Subcutaneous abdominal adipose tissue (tissue), 5 donors: ENCODE measurements around the gene VTCN1.

Experiments
- H3K27ac ChIP-seq: one replicate; pipeline ENCODE4 v1.7.0; 2013; ENCODE audit warnings: low read depth, mild to moderate bottlenecking, inconsistent platforms, low read length, moderate library complexity
- H3K27me3 ChIP-seq, 5 donors: one replicate each; pipeline ENCODE4 v1.7.0; 2013; ENCODE audit warnings: low read length in 5 of 5, inconsistent platforms in 1 of 5; ENCODE audit not compliant: control insufficient read depth in 5 of 5, insufficient read depth in 4 of 5
- H3K36me3 ChIP-seq, 5 donors: one replicate each; pipeline ENCODE4 v1.7.0; 2013; ENCODE audit warnings: low read length in 5 of 5; ENCODE audit not compliant: control insufficient read depth in 5 of 5, insufficient read depth in 5 of 5
- H3K4me1 ChIP-seq, 5 donors: one replicate each; pipeline ENCODE4 v1.7.0; 2013; ENCODE audit warnings: low read length in 5 of 5, mild to moderate bottlenecking in 3 of 5, moderate library complexity in 1 of 5; ENCODE audit not compliant: control insufficient read depth in 5 of 5, insufficient read depth in 5 of 5
- H3K4me3 ChIP-seq, 5 donors: one replicate each; pipeline ENCODE4 v1.7.0; 2013; ENCODE audit warnings: low read length in 5 of 5, low read depth in 1 of 5
- H3K9ac ChIP-seq, 5 donors: one replicate each; pipeline ENCODE4 v1.7.0; 2013; ENCODE audit warnings: low read length in 5 of 5, mild to moderate bottlenecking in 4 of 5, moderate library complexity in 3 of 5
- H3K9me3 ChIP-seq, 5 donors: one replicate each; pipeline ENCODE4 v1.7.0; 2013; ENCODE audit warnings: low read length in 5 of 5; ENCODE audit not compliant: control insufficient read depth in 5 of 5
- donor health status: healthy.
- donor health status: healthy.
- donor health status: healthy.
- donor health status: healthy.
- donor health status: healthy.

VTCN1 gene

GRCh38 chr1:117136749-117137148 is 74.0 kb downstream of the VTCN1 start:
- H3K9ac ChIP-seq = no peak overlapping the region
- no peaks in the 10 kb centered on the region for H3K27me3 ChIP-seq
- no peaks in the 10 kb centered on the region for H3K36me3 ChIP-seq
- H3K27ac ChIP-seq = no peak overlapping the region
- no peaks in the 10 kb centered on the region for H3K4me1 ChIP-seq
- H3K4me3 ChIP-seq = no peak overlapping the region
- H3K9me3 ChIP-seq = no peaks in the 10 kb centered on the region

- H3K4me3 ChIP-seq = no peak overlapping the region
- H3K4me1 ChIP-seq = no peaks in the 10 kb centered on the region
- H3K36me3 ChIP-seq = no peaks in the 10 kb centered on the region
- H3K27me3 ChIP-seq = no peaks in the 10 kb centered on the region
- no peaks in the 10 kb centered on the region for H3K9me3 ChIP-seq
- H3K9ac ChIP-seq = no peak overlapping the region
- no peak overlapping the region for H3K27ac ChIP-seq
Observed at GRCh38 chr1:117135329-117135728, 75.4 kb downstream of the VTCN1 start.

GRCh38 chr1:117130526-117130925 is 80.2 kb downstream of the VTCN1 start:
- Histone ChIP-seq H3K27me3 (no peaks in the 10 kb centered on the region), H3K9me3 (no peaks in the 10 kb centered on the region), H3K4me1 (peaks cover 0 to 3% (median 0%) of the 10 kb centered on the region in 5 donors), H3K9ac (no peak overlapping the region), H3K27ac (no peak overlapping the region), H3K4me3 (no peak overlapping the region), H3K36me3 (no peaks in the 10 kb centered on the region)

- Histone ChIP-seq H3K36me3 (no peaks in the 10 kb centered on the region), H3K27ac (no peak overlapping the region), H3K4me1 (peaks cover 0 to 3% (median 0%) of the 10 kb centered on the region in 5 donors), H3K9me3 (no peaks in the 10 kb centered on the region), H3K27me3 (peaks cover 0 to 2% (median 0%) of the 10 kb centered on the region in 5 donors), H3K4me3 (no peak overlapping the region), H3K9ac (no peak overlapping the region)
Observed at GRCh38 chr1:117128323-117129079, 82.2 kb downstream of the VTCN1 start.

- H3K9me3 ChIP-seq = no peaks in the 10 kb centered on the region
- no peak overlapping the region for H3K9ac ChIP-seq
- peaks cover 0 to 3% (median 0%) of the 10 kb centered on the region in 5 donors for H3K4me1 ChIP-seq
- no peak overlapping the region for H3K4me3 ChIP-seq
- no peak overlapping the region for H3K27ac ChIP-seq
- peaks cover 0 to 2% (median 0%) of the 10 kb centered on the region in 5 donors for H3K27me3 ChIP-seq
- H3K36me3 ChIP-seq = no peaks in the 10 kb centered on the region
Observed at GRCh38 chr1:117127795-117128194, 82.9 kb downstream of the VTCN1 start.

- Histone ChIP-seq H3K36me3 (no peaks in the 10 kb centered on the region), H3K9me3 (no peaks in the 10 kb centered on the region), H3K4me3 (no peak overlapping the region), H3K27ac (no peak overlapping the region), H3K9ac (no peak overlapping the region), H3K4me1 (peaks cover 0 to 18% (median 13%) of the 10 kb centered on the region in 5 donors), H3K27me3 (peaks cover 0 to 2% (median 0%) of the 10 kb centered on the region in 5 donors)
Observed at GRCh38 chr1:117124661-117125060, 86.1 kb downstream of the VTCN1 start.

GRCh38 chr1:117123274-117123673 is 87.5 kb downstream of the VTCN1 start:
- no peak overlapping the region for H3K4me3 ChIP-seq
- H3K9me3 ChIP-seq = no peaks in the 10 kb centered on the region
- peaks cover 0 to 2% (median 0%) of the 10 kb centered on the region in 5 donors for H3K27me3 ChIP-seq
- H3K4me1 ChIP-seq = peaks cover 0 to 15% (median 13%) of the 10 kb centered on the region in 5 donors
- H3K36me3 ChIP-seq = no peaks in the 10 kb centered on the region
- H3K27ac ChIP-seq = no peak overlapping the region
- no peak overlapping the region for H3K9ac ChIP-seq

GRCh38 chr1:117122330-117123025 is 88.2 kb downstream of the VTCN1 start:
- Histone ChIP-seq H3K4me3 (peak overlapping the region; percentile 88 to 97 (median 94)), H3K9me3 (no peaks in the 10 kb centered on the region), H3K36me3 (no peaks in the 10 kb centered on the region), H3K27ac (no peak overlapping the region), H3K4me1 (peaks cover 0 to 15% (median 13%) of the 10 kb centered on the region in 5 donors), H3K9ac (peak overlapping the region; percentile 49 to 96 (median 92)), H3K27me3 (peaks cover 0 to 2% (median 0%) of the 10 kb centered on the region in 5 donors)

GRCh38 chr1:117121589-117122329 is 89.0 kb downstream of the VTCN1 start, which contains the start of gene TRIM45:
TRIM45 (minus strand) TSS chr1:117121749; CDS start chr1:117121201, 548 bp downstream.
- Histone ChIP-seq H3K27me3 (peaks cover 0 to 2% (median 0%) of the 10 kb centered on the region in 5 donors), H3K9ac (peak within 1 kb of the TSS; percentile 57 to 96 (median 92)), H3K9me3 (no peaks in the 10 kb centered on the region), H3K36me3 (peaks cover 0 to 3% (median 0%) of the 10 kb centered on the region in 5 donors), H3K27ac (peak within 1 kb of the TSS; percentile 92), H3K4me3 (peak within 1 kb of the TSS; percentile 88 to 97 (median 94)), H3K4me1 (peaks cover 0 to 15% (median 13%) of the 10 kb centered on the region in 5 donors)
